Keratinocyte (primary cell): Measurements from ENCODE around the gene SH2D3C. TPM values are rescaled to one million over a fixed set of nuclear protein-coding genes. Genes with fewer than 3 reads are reported as not detected.

ENCODE experiments used
- DNase-seq: peaks from one replicate; pipeline ENCODE4 v3.0.0-alpha.2; 2011; ENCODE audit warnings: low read depth, missing footprints, low spot score
- FAIRE-seq: peaks from 2 replicates; lab custom pipeline; 2011; peaks lifted over from hg19 to GRCh38; lab: Jason Lieb, UNC
- H2AFZ ChIP-seq: 2 replicates; pipeline ENCODE4 v1.6.0; 2012; ENCODE audit warnings: low read length, control low read depth, inconsistent platforms; ENCODE audit not compliant: control insufficient read depth
- H3K27ac ChIP-seq: 2 replicates; pipeline ENCODE4 v1.5.1; 2011; ENCODE audit warnings: low read length; ENCODE audit not compliant: control insufficient read depth, insufficient read depth
- H3K27me3 ChIP-seq: 3 replicates; pipeline ENCODE4 v1.6.0; 2011; ENCODE audit warnings: low read length; ENCODE audit not compliant: control insufficient read depth, insufficient read depth; ENCODE audit errors: extremely low read depth
- H3K36me3 ChIP-seq, 2 experiments: 2 replicates in 1 of 2; 3 replicates in 1 of 2; pipeline ENCODE4 v1.5.1; 2011; ENCODE audit warnings: low read length in 2 of 2, mild to moderate bottlenecking in 1 of 2; ENCODE audit not compliant: control insufficient read depth in 2 of 2, insufficient read depth in 2 of 2; ENCODE audit errors: extremely low read depth in 1 of 2
- H3K4me1 ChIP-seq: 3 replicates; pipeline ENCODE4 v1.5.1; 2011; ENCODE audit warnings: low read length; ENCODE audit not compliant: control insufficient read depth, insufficient read depth; ENCODE audit errors: extremely low read depth
- H3K4me2 ChIP-seq: 3 replicates; pipeline ENCODE4 v1.6.0; 2011; ENCODE audit warnings: low read depth, low read length; ENCODE audit not compliant: control insufficient read depth, insufficient read depth; ENCODE audit errors: extremely low read depth
- H3K4me3 ChIP-seq, 3 experiments: fragments of 200-600 bp in 1 of 3; sonication (generic) in 1 of 3; 2 replicates in 2 of 3; 3 replicates in 1 of 3; pipeline ENCODE4 v1.5.1; 2011 to 2016; ENCODE audit warnings: low read length in 3 of 3, mild to moderate bottlenecking in 3 of 3, control low read depth in 2 of 3, inconsistent platforms in 1 of 3, low read depth in 1 of 3, mixed read lengths in 1 of 3, mixed run types in 1 of 3, moderate library complexity in 1 of 3; ENCODE audit not compliant: control insufficient read depth in 2 of 3, insufficient read depth in 2 of 3; ENCODE audit errors: extremely low read depth in 1 of 3
- H3K79me2 ChIP-seq: 2 replicates; pipeline ENCODE4 v1.6.0; 2012; ENCODE audit warnings: low read length; ENCODE audit not compliant: control insufficient read depth, insufficient read depth
- H3K9ac ChIP-seq: 3 replicates; pipeline ENCODE4 v1.6.0; 2011; ENCODE audit warnings: low read length; ENCODE audit not compliant: control insufficient read depth, insufficient read depth; ENCODE audit errors: extremely low read depth
- H3K9me1 ChIP-seq: 3 replicates; pipeline ENCODE4 v1.6.0; 2011; ENCODE audit warnings: low read length; ENCODE audit not compliant: control insufficient read depth, insufficient read depth; ENCODE audit errors: extremely low read depth
- H3K9me3 ChIP-seq: 2 replicates; pipeline ENCODE4 v1.5.1; 2012; ENCODE audit warnings: low read depth, low read length; ENCODE audit not compliant: control insufficient read depth
- H4K20me1 ChIP-seq: 3 replicates; pipeline ENCODE4 v1.6.0; 2011; ENCODE audit warnings: low read length; ENCODE audit not compliant: control insufficient read depth, insufficient read depth; ENCODE audit errors: extremely low read depth
- EZH2 ChIP-seq: IDR thresholded peaks from one replicate; pipeline ENCODE4 v1.6.1; 2012; ENCODE audit warnings: inconsistent platforms, mild to moderate bottlenecking, low read length, moderate library complexity
- dilution Hi-C: fragments of 300-500 bp; cut with MboI; formaldehyde crosslinking; loops from one replicate; pipeline ENCODE4 v1.7.0; 2020; ENCODE audit warnings: low sequenced_read_pairs; ENCODE audit not compliant: extremely low pct_ligation_motif_present
- polyA plus RNA-seq, 5 experiments: library from polyadenylated mRNA; depleted of rRNA in 3 of 5; stranded (reverse) in 3 of 5; stranded (forward) in 1 of 5; unstranded in 1 of 5; fragments of >200 nt; gene quantifications; 1 replicate in 1 of 5; 2 replicates in 3 of 5; 3 replicates in 1 of 5; pipeline versions ENCODE4 v1.2.1 to v1.2.3, GENCODE V29; 2011 to 2012; ENCODE audit warnings: missing spikeins in 2 of 5, low read depth in 1 of 5, low replicate concordance in 1 of 5
- TF ChIP-seq, protein P1 (sequence below), 3 experiments: IDR thresholded peaks in 1 of 3; conservative IDR thresholded peaks in 1 of 3; optimal IDR thresholded peaks in 1 of 3; 2 replicates in 2 of 3; 3 replicates in 1 of 3; pipeline versions ENCODE3 to v1.5.1; 2011; ENCODE audit warnings: low read length in 3 of 3, mild to moderate bottlenecking in 3 of 3, moderate library complexity in 2 of 3, control low read depth in 1 of 3, inconsistent platforms in 1 of 3; ENCODE audit not compliant: insufficient read depth in 2 of 3; ENCODE audit errors: extremely low read depth in 1 of 3

SH2D3C gene
- polyA plus RNA-seq, 1 donor (not counting 4 experiments of a cell fraction or from before 2014, with no cell fraction given) = 0.12 TPM

DNA sequence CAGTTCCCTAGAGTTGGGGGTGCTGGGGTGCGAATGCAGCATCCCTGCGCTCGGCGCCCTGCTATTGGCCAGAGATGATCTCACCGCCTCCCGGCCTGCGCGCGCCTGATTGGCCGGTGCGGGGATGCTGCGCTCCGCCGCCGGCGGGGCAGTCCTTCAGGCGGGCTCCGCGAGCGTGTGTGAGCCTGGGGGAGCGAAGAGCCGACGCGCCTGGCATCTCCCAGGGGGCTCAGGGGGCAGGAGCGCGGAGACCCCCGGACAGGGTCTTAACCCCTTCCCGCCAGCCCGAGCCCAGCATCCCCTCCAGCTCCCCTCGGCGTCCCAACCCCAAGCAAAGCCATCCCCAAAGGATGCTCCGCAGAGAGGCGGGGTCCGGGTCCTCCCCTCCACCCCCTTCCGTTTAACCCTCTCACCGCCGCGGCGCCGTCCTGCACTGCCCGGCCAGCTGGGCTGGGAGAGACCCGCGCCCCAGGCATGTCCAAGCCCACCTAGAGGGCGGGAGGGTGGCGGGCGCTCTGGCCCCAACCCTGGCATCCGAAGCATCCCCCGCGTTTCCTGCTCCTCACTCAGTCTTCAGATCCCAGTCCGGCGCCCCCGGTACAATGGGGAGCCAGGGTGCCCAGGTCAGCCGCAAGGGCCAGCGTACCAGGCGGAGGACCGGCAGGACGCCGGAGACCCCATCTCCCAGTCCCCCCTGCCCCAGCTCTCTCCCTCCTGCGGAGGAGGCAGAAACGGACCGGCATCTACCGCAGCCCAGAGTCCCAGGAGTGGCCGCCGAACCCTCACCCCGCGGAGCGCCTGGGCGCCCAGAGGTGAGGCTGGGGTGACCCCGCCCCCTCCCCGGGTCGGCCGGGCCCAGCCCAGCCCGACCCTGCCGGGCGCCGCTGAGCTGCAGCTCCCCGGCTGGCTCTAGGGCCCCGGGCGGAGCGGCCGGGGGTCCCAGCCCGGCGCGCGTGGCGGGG, 24.1 kb downstream of the SH2D3C start:
- no peak overlapping the region for H3K4me2 ChIP-seq
- no peaks in the 10 kb centered on the region for H3K36me3 ChIP-seq
- TF ChIP-seq EZH2 = peak; percentile 70
- TF ChIP-seq, protein P1, sequence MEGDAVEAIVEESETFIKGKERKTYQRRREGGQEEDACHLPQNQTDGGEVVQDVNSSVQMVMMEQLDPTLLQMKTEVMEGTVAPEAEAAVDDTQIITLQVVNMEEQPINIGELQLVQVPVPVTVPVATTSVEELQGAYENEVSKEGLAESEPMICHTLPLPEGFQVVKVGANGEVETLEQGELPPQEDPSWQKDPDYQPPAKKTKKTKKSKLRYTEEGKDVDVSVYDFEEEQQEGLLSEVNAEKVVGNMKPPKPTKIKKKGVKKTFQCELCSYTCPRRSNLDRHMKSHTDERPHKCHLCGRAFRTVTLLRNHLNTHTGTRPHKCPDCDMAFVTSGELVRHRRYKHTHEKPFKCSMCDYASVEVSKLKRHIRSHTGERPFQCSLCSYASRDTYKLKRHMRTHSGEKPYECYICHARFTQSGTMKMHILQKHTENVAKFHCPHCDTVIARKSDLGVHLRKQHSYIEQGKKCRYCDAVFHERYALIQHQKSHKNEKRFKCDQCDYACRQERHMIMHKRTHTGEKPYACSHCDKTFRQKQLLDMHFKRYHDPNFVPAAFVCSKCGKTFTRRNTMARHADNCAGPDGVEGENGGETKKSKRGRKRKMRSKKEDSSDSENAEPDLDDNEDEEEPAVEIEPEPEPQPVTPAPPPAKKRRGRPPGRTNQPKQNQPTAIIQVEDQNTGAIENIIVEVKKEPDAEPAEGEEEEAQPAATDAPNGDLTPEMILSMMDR (optimal IDR thresholded peaks at IDR 0.05 in 1 of 3, IDR thresholded peaks at IDR 0.05 in 1 of 3, conservative IDR thresholded peaks at IDR 0.05 in 1 of 3; ENCODE audit: extremely low read depth in 1 of 3, insufficient read depth in 2 of 3, low read length in 3 of 3) = no peak
- DNase-seq (no peak), FAIRE-seq (no peak)
- dilution Hi-C loops = no loop called here
- H3K4me3 ChIP-seq = no peak overlapping the region
- H3K9me3 ChIP-seq = no peaks in the 10 kb centered on the region
- H3K4me1 ChIP-seq = no peaks in the 10 kb centered on the region
- no peaks in the 10 kb centered on the region for H3K9me1 ChIP-seq
- H4K20me1 ChIP-seq = no peaks in the 10 kb centered on the region
- H3K9ac ChIP-seq = no peak overlapping the region
- H2AFZ ChIP-seq = no peak overlapping the region
- no peak overlapping the region for H3K27ac ChIP-seq
- H3K27me3 ChIP-seq = peaks cover 44% of the 10 kb centered on the region
- H3K79me2 ChIP-seq = no peaks in the 10 kb centered on the region

DNA sequence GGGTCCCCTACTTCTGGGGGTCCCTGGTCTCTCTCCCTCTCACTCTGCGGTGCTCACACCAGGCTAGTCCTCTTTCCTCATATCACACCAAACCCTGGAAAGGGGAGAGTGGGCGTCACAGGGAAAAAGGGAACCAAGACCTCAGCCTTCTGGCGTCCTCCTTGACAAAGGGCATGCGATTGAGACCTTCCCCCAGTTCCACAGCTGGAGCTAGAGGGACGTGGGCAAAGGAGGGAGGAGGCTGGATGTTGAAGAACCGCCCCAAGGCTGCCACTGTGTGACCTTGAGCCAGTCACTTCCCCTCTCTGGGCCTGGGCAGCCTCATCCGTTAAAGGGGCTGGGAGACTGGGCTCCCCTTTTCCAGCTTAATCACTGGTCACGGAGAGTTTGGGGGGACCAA, 24.8 kb downstream of the SH2D3C start:
- DNase-seq (no peak), FAIRE-seq (no peak)
- H3K36me3 ChIP-seq = no peaks in the 10 kb centered on the region
- no peaks in the 10 kb centered on the region for H3K9me1 ChIP-seq
- no peak overlapping the region for H2AFZ ChIP-seq
- H3K27ac ChIP-seq = no peak overlapping the region
- dilution Hi-C loops = no loop called here
- H4K20me1 ChIP-seq = no peaks in the 10 kb centered on the region
- H3K4me1 ChIP-seq = no peaks in the 10 kb centered on the region
- TF ChIP-seq, protein P1 (optimal IDR thresholded peaks at IDR 0.05 in 1 of 3, IDR thresholded peaks at IDR 0.05 in 1 of 3, conservative IDR thresholded peaks at IDR 0.05 in 1 of 3; ENCODE audit: extremely low read depth in 1 of 3, insufficient read depth in 2 of 3, low read length in 3 of 3) = no peak
- TF ChIP-seq EZH2 = no peak
- H3K4me3 ChIP-seq = no peak overlapping the region
- H3K9me3 ChIP-seq = no peaks in the 10 kb centered on the region
- no peak overlapping the region for H3K9ac ChIP-seq
- no peaks in the 10 kb centered on the region for H3K79me2 ChIP-seq
- no peak overlapping the region for H3K4me2 ChIP-seq
- H3K27me3 ChIP-seq = peaks cover 44% of the 10 kb centered on the region
